ENCODE measurements around the gene DNAAF5.

Gene DNAAF5

GRCh38 chr7:707296-708000, 19.1 kb upstream of the DNAAF5 start:
- no peaks in the 10 kb centered on the region for H3K27me3 ChIP-seq (replicated peaks; ENCODE audit: control insufficient read depth, insufficient read depth, low read length, poor library complexity, severe bottlenecking)
- DNase-seq: no peak

GRCh38 chr7:710161-710560, 16.3 kb upstream of the DNAAF5 start:
- no peak for DNase-seq
- no peaks in the 10 kb centered on the region for H3K27me3 ChIP-seq (replicated peaks; ENCODE audit: control insufficient read depth, insufficient read depth, low read length, poor library complexity, severe bottlenecking)
- no peak overlapping the region for H3K4me3 ChIP-seq (ENCODE audit: insufficient read depth, low read depth, low read length, poor library complexity, severe bottlenecking)
- peaks cover 8% of the 10 kb centered on the region for H3K4me1 ChIP-seq (ENCODE audit: control insufficient read depth, insufficient read depth, low read length, poor library complexity, severe bottlenecking)
- H3K27ac ChIP-seq (ENCODE audit: insufficient read depth, low read length, poor library complexity, severe bottlenecking): no peak overlapping the region
- no peaks in the 10 kb centered on the region for H3K9me3 ChIP-seq (ENCODE audit: control insufficient read depth, low read length)
- no peaks in the 10 kb centered on the region for H3K36me3 ChIP-seq (ENCODE audit: control insufficient read depth, insufficient read depth, low read length)

More at GRCh38 chr7:707296-708000, 19.1 kb upstream of the DNAAF5 start:
- H3K36me3 ChIP-seq (ENCODE audit: control insufficient read depth, insufficient read depth, low read length): no peaks in the 10 kb centered on the region
- H3K27ac ChIP-seq (ENCODE audit: insufficient read depth, low read length, poor library complexity, severe bottlenecking): no peak overlapping the region
- peaks cover 3% of the 10 kb centered on the region for H3K4me1 ChIP-seq (ENCODE audit: control insufficient read depth, insufficient read depth, low read length, poor library complexity, severe bottlenecking)
- H3K4me3 ChIP-seq (ENCODE audit: insufficient read depth, low read depth, low read length, poor library complexity, severe bottlenecking): no peak overlapping the region
- no peaks in the 10 kb centered on the region for H3K9me3 ChIP-seq (ENCODE audit: control insufficient read depth, low read length)

- Histone ChIP-seq H3K4me3 (ENCODE audit: insufficient read depth, low read depth, low read length, poor library complexity, severe bottlenecking) (peak overlapping the region; percentile 37), H3K4me1 (ENCODE audit: control insufficient read depth, insufficient read depth, low read length, poor library complexity, severe bottlenecking) (peaks cover 8% of the 10 kb centered on the region), H3K9me3 (ENCODE audit: control insufficient read depth, low read length) (no peaks in the 10 kb centered on the region), H3K36me3 (ENCODE audit: control insufficient read depth, insufficient read depth, low read length) (no peaks in the 10 kb centered on the region), H3K27ac (ENCODE audit: insufficient read depth, low read length, poor library complexity, severe bottlenecking) (no peak overlapping the region), H3K27me3 (replicated peaks; ENCODE audit: control insufficient read depth, insufficient read depth, low read length, poor library complexity, severe bottlenecking) (no peaks in the 10 kb centered on the region)
- DNase-seq: no peak
These were observed 15.2 kb upstream of the DNAAF5 start for GRCh38 chr7:711093-711921.

- H3K27ac ChIP-seq (ENCODE audit: insufficient read depth, low read length, poor library complexity, severe bottlenecking): no peak overlapping the region
- H3K4me1 ChIP-seq (ENCODE audit: control insufficient read depth, insufficient read depth, low read length, poor library complexity, severe bottlenecking): peaks cover 8% of the 10 kb centered on the region
- DNase-seq: no peak
- no peaks in the 10 kb centered on the region for H3K27me3 ChIP-seq (replicated peaks; ENCODE audit: control insufficient read depth, insufficient read depth, low read length, poor library complexity, severe bottlenecking)
- H3K36me3 ChIP-seq (ENCODE audit: control insufficient read depth, insufficient read depth, low read length): no peaks in the 10 kb centered on the region
- no peaks in the 10 kb centered on the region for H3K9me3 ChIP-seq (ENCODE audit: control insufficient read depth, low read length)
- peak overlapping the region; percentile 37 for H3K4me3 ChIP-seq (ENCODE audit: insufficient read depth, low read depth, low read length, poor library complexity, severe bottlenecking)
These were observed 14.5 kb upstream of the DNAAF5 start for GRCh38 chr7:711922-712380.

GRCh38 chr7:712381-713138, 13.9 kb upstream of the DNAAF5 start:
- H3K9me3 ChIP-seq (ENCODE audit: control insufficient read depth, low read length): no peaks in the 10 kb centered on the region
- H3K36me3 ChIP-seq (ENCODE audit: control insufficient read depth, insufficient read depth, low read length): no peaks in the 10 kb centered on the region
- H3K4me3 ChIP-seq (ENCODE audit: insufficient read depth, low read depth, low read length, poor library complexity, severe bottlenecking): peak overlapping the region; percentile 37
- no peak for DNase-seq
- H3K4me1 ChIP-seq (ENCODE audit: control insufficient read depth, insufficient read depth, low read length, poor library complexity, severe bottlenecking): peaks cover 8% of the 10 kb centered on the region
- H3K27me3 ChIP-seq (replicated peaks; ENCODE audit: control insufficient read depth, insufficient read depth, low read length, poor library complexity, severe bottlenecking): no peaks in the 10 kb centered on the region
- no peak overlapping the region for H3K27ac ChIP-seq (ENCODE audit: insufficient read depth, low read length, poor library complexity, severe bottlenecking)

GRCh38 chr7:713139-713457, 13.4 kb upstream of the DNAAF5 start:
- no peak overlapping the region for H3K27ac ChIP-seq (ENCODE audit: insufficient read depth, low read length, poor library complexity, severe bottlenecking)
- peaks cover 8% of the 10 kb centered on the region for H3K4me1 ChIP-seq (ENCODE audit: control insufficient read depth, insufficient read depth, low read length, poor library complexity, severe bottlenecking)
- H3K9me3 ChIP-seq (ENCODE audit: control insufficient read depth, low read length): no peaks in the 10 kb centered on the region
- no peaks in the 10 kb centered on the region for H3K27me3 ChIP-seq (replicated peaks; ENCODE audit: control insufficient read depth, insufficient read depth, low read length, poor library complexity, severe bottlenecking)
- H3K4me3 ChIP-seq (ENCODE audit: insufficient read depth, low read depth, low read length, poor library complexity, severe bottlenecking): peak overlapping the region; percentile 25
- DNase-seq: no peak
- H3K36me3 ChIP-seq (ENCODE audit: control insufficient read depth, insufficient read depth, low read length): no peaks in the 10 kb centered on the region

GRCh38 chr7:713488-714230, 12.8 kb upstream of the DNAAF5 start:
- Histone ChIP-seq H3K27ac (ENCODE audit: insufficient read depth, low read length, poor library complexity, severe bottlenecking) (no peak overlapping the region), H3K4me1 (ENCODE audit: control insufficient read depth, insufficient read depth, low read length, poor library complexity, severe bottlenecking) (peaks cover 8% of the 10 kb centered on the region), H3K4me3 (ENCODE audit: insufficient read depth, low read depth, low read length, poor library complexity, severe bottlenecking) (no peak overlapping the region), H3K36me3 (ENCODE audit: control insufficient read depth, insufficient read depth, low read length) (no peaks in the 10 kb centered on the region), H3K27me3 (replicated peaks; ENCODE audit: control insufficient read depth, insufficient read depth, low read length, poor library complexity, severe bottlenecking) (no peaks in the 10 kb centered on the region), H3K9me3 (ENCODE audit: control insufficient read depth, low read length) (no peaks in the 10 kb centered on the region)
- DNase-seq: no peak

GRCh38 chr7:714251-714671, 12.2 kb upstream of the DNAAF5 start:
- no peak overlapping the region for H3K27ac ChIP-seq (ENCODE audit: insufficient read depth, low read length, poor library complexity, severe bottlenecking)
- H3K4me3 ChIP-seq (ENCODE audit: insufficient read depth, low read depth, low read length, poor library complexity, severe bottlenecking): no peak overlapping the region
- no peaks in the 10 kb centered on the region for H3K27me3 ChIP-seq (replicated peaks; ENCODE audit: control insufficient read depth, insufficient read depth, low read length, poor library complexity, severe bottlenecking)
- H3K4me1 ChIP-seq (ENCODE audit: control insufficient read depth, insufficient read depth, low read length, poor library complexity, severe bottlenecking): peaks cover 8% of the 10 kb centered on the region
- no peak for DNase-seq
- no peaks in the 10 kb centered on the region for H3K36me3 ChIP-seq (ENCODE audit: control insufficient read depth, insufficient read depth, low read length)
- H3K9me3 ChIP-seq (ENCODE audit: control insufficient read depth, low read length): no peaks in the 10 kb centered on the region

GRCh38 chr7:716222-716621, 10.3 kb upstream of the DNAAF5 start:
- H3K4me1 ChIP-seq (ENCODE audit: control insufficient read depth, insufficient read depth, low read length, poor library complexity, severe bottlenecking): peaks cover 8% of the 10 kb centered on the region
- no peak for DNase-seq
- no peak overlapping the region for H3K4me3 ChIP-seq (ENCODE audit: insufficient read depth, low read depth, low read length, poor library complexity, severe bottlenecking)
- H3K36me3 ChIP-seq (ENCODE audit: control insufficient read depth, insufficient read depth, low read length): no peaks in the 10 kb centered on the region
- H3K27me3 ChIP-seq (replicated peaks; ENCODE audit: control insufficient read depth, insufficient read depth, low read length, poor library complexity, severe bottlenecking): no peaks in the 10 kb centered on the region
- no peaks in the 10 kb centered on the region for H3K9me3 ChIP-seq (ENCODE audit: control insufficient read depth, low read length)
- no peak overlapping the region for H3K27ac ChIP-seq (ENCODE audit: insufficient read depth, low read length, poor library complexity, severe bottlenecking)
